Activated naive CD8-positive, alpha-beta T cell (primary cell): ENCODE results near the gene INPP4B.
"Not testable (repeated sequence)": the region's sequence is repeated elsewhere in the genome, so short reads cannot be mapped to it uniquely, and the experiment has no call there.

Source experiments
- H3K27ac Mint-ChIP-seq: one replicate; pipeline ENCODE4 v1.8.0; 2021; ENCODE audit warnings: mixed read lengths
- H3K27me3 Mint-ChIP-seq: one replicate; pipeline ENCODE4 v1.8.0; 2021; ENCODE audit warnings: mixed read lengths
- H3K36me3 Mint-ChIP-seq: one replicate; pipeline ENCODE4 v1.8.0; 2021; ENCODE audit warnings: mixed read lengths
- H3K4me1 Mint-ChIP-seq: one replicate; pipeline ENCODE4 v1.8.0; 2021; ENCODE audit warnings: low read depth, mixed read lengths
- H3K4me3 Mint-ChIP-seq: one replicate; pipeline ENCODE4 v1.8.0; 2021; ENCODE audit warnings: mild to moderate bottlenecking, mixed read lengths
- H3K9me3 Mint-ChIP-seq: one replicate; pipeline ENCODE4 v1.8.0; 2021; ENCODE audit warnings: low read depth, mixed read lengths

Gene INPP4B

DNA sequence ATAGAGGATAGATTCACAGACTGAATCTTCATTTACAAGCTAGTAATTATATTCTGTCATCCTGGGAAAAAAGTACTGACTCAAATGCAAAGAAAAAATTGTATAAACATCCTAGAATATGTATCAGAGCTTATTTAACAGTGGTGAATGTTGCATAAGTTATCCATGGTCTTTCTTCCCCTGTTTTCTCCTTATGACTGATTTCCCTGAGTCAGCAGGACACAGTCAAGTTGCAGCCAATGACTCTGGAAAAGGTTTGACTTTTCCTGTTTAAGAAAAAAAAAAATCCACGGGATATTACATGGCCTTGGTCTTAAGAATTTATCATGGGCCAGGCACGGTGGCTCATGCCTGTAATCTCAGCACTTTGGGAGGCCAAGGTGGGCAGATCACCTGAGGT lies 36.5 kb downstream of the INPP4B start:
- Mint-ChIP-seq H3K27ac (no peak overlapping the region), H3K4me1 (no peaks in the 10 kb centered on the region), H3K4me3 (no peak overlapping the region), H3K9me3 (no peaks in the 10 kb centered on the region), H3K36me3 (no peaks in the 10 kb centered on the region), H3K27me3 (no peaks in the 10 kb centered on the region)

DNA sequence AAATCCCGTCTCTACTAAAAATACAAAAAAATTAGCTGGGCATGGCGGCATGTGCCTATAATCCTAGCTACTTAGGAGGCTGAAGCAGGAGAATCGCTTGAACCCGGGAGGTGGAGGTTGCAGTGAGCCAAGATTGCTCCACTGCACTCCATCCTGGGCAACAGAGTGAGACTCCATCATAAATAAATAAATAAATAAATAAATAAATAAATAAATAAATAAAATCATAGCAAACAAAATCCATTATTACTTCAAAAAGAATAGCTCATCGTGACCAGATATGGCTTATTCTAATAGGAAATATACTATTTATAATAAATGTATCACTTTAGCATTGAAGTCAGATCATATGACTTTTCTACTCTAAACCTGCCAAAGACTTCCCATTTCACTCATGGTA lies 42.2 kb downstream of the INPP4B start:
- not testable (repeated sequence) for H3K9me3 Mint-ChIP-seq, H3K27me3 Mint-ChIP-seq, H3K36me3 Mint-ChIP-seq, H3K27ac Mint-ChIP-seq, H3K4me3 Mint-ChIP-seq
- H3K4me1 Mint-ChIP-seq, result peaks cover 11% of the 10 kb centered on the region

DNA sequence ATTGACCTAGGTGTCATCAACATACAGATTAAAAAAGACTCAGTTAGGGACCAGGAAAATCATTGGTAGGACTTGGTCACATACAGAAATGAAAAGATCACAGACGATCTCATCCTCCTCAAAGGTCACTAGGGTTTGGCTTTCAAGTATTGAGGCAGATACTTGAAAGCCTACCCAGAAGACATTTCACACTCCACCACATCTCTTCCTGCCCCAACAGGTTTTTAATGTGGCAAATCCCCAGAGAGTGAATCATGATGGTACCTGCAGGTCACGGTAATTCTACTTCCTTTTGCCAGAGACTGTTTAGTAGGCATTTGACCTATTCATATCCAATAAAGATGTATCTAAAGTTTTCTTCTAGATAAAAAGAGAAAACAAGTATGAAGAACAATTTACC lies 44.1 kb downstream of the INPP4B start:
- Mint-ChIP-seq H3K27ac (peak overlapping the region; percentile 37), H3K27me3 (peaks cover 2% of the 10 kb centered on the region), H3K4me3 (no peak overlapping the region), H3K4me1 (peaks cover 11% of the 10 kb centered on the region), H3K36me3 (no peaks in the 10 kb centered on the region), H3K9me3 (no peaks in the 10 kb centered on the region)

DNA sequence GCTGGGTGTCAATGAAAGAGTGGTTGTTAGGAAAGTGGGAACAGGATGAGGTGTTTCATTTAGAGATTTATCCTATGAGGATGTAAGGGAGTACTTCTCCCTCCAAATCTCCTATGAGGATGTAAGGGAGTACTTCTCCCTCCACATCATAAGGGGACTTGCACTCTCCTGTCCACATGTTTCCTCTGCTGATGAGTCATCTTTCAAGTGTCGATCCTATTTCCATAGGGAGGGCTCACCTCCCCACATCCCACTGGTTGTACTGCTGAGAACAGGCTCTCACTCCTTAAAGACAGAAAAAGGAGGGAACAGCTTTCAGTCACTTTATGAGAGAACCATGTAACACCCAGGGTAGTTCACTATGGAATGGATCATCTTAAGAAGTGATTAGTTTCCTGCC lies 65.0 kb downstream of the INPP4B start:
- Mint-ChIP-seq H3K36me3 (peaks cover 7% of the 10 kb centered on the region), H3K27me3 (peaks cover 5% of the 10 kb centered on the region), H3K4me3 (no peak overlapping the region), H3K27ac (no peak overlapping the region), H3K9me3 (no peaks in the 10 kb centered on the region), H3K4me1 (no peaks in the 10 kb centered on the region)

DNA sequence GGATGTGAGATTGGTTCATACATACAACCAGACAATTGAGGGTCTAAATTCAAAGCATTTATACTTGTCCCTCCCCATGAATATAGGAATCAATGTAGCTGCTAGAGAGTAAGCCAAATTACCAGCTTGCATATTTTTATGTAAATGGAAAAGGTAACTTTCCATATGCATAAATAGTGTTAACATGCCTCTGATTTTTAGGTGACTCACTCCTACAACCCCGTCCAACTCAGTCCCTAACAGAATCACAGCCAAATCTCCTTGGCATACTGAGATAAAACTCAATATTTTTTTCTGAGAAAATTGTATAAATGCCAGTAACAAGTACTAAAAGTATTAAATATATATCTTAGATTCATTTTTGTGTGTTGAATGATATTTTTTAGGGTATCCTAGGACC lies 67.2 kb downstream of the INPP4B start:
- Mint-ChIP-seq H3K9me3 (no peaks in the 10 kb centered on the region), H3K4me1 (no peaks in the 10 kb centered on the region), H3K4me3 (no peak overlapping the region), H3K36me3 (peaks cover 7% of the 10 kb centered on the region), H3K27ac (no peak overlapping the region), H3K27me3 (peaks cover 5% of the 10 kb centered on the region)

DNA sequence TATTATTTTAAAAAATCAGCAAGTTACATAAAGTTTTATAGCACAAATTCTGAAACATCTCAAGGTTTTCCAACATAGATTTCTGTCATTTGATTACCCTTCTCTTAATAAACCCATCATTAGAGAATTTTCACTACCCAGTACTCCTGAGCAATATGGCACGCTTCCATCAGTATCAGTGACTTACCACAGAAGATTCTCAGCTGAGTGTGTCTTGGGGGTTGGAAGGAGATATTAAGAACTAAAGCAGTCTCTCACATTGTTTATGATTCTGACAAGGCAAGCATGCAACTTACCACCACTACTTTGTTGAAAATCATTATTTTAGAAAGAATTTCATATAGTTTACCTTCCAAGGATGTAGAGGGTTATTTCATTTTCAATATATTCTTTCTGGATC lies 67.7 kb downstream of the INPP4B start:
- Mint-ChIP-seq H3K9me3 (no peaks in the 10 kb centered on the region), H3K4me3 (no peak overlapping the region), H3K36me3 (peaks cover 7% of the 10 kb centered on the region), H3K27ac (no peak overlapping the region), H3K27me3 (peaks cover 5% of the 10 kb centered on the region), H3K4me1 (no peaks in the 10 kb centered on the region)

DNA sequence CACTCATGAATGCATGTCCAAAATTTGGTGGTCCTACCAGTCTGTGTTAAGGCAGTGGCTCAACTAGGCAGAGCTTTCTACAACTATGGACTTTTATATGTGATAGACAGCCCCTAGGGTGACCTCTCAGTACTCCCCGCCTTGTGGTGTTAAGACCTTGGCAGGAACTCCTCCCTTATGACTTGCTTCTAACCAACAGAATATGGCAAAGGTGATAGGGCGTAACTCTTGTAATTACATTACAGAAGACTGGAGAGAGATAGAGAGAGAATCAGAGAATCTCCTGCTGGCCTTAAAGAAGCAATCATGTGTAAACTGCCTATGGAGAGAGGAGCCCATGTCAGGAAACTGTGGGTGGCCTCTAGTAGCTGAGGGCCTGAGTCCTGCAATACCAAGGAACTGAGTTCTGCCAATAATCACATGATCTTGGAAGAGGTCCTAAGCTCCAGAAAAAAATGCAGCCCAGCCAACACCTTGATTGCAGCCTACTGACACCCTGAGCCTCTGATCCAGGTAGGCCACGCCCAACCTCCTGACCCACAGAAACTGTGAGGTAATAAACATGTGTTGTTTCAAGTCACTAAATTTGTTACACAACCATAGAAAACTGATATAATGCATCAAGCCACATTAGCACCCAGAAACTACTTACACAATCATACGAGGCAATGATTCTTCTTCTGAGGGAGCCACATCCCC lies 68.9 kb downstream of the INPP4B start:
- Mint-ChIP-seq H3K4me1 (no peaks in the 10 kb centered on the region), H3K4me3 (no peak overlapping the region), H3K9me3 (no peaks in the 10 kb centered on the region), H3K27me3 (peaks cover 5% of the 10 kb centered on the region), H3K27ac (no peak overlapping the region), H3K36me3 (peaks cover 7% of the 10 kb centered on the region)

DNA sequence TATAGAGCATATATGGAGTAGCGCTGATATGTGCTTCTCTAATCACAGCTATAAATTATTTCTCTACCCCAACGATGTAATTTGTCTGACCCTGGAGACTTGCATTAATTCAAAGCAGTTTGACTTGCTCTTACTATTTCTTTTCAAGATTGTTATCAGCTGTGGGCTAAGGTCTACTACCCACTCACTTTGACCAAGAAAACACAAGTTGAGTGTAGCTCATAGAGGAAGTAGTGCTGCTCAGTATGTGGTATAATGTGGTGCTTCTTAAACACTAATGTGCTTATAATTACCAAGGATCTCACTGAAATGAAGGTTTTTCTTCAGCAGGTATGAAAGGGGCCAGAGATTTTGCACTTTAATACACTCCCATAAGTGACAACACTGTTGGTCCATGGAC lies 70.1 kb downstream of the INPP4B start:
- H3K27ac Mint-ChIP-seq, result no peak overlapping the region
- peaks cover 7% of the 10 kb centered on the region for H3K36me3 Mint-ChIP-seq
- H3K4me3 Mint-ChIP-seq, result no peak overlapping the region
- peaks cover 3% of the 10 kb centered on the region for H3K27me3 Mint-ChIP-seq
- no peaks in the 10 kb centered on the region for H3K4me1 Mint-ChIP-seq
- H3K9me3 Mint-ChIP-seq, result no peaks in the 10 kb centered on the region

DNA sequence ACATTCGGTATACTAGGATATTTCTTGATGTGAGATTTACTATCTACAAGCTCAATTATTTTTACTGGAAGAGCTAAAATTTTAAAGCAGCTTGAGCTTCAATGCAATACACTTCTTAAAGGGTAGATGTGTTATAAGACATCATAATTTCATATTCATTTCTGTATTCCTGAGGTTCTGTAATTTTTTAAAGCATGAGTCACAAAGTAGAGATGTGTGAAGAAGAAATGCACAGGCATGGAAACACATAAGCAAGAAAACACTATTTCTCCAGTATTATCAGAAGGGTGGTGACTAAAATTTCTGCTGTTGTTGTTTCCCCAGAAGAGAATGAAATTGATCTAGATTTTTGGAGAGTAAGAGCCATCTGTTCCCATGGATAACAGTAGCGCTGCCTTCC lies 72.6 kb downstream of the INPP4B start:
- no peaks in the 10 kb centered on the region for H3K9me3 Mint-ChIP-seq
- H3K36me3 Mint-ChIP-seq, result peaks cover 2% of the 10 kb centered on the region
- H3K27ac Mint-ChIP-seq, result no peak overlapping the region
- H3K27me3 Mint-ChIP-seq, result no peaks in the 10 kb centered on the region
- no peaks in the 10 kb centered on the region for H3K4me1 Mint-ChIP-seq
- no peak overlapping the region for H3K4me3 Mint-ChIP-seq

DNA sequence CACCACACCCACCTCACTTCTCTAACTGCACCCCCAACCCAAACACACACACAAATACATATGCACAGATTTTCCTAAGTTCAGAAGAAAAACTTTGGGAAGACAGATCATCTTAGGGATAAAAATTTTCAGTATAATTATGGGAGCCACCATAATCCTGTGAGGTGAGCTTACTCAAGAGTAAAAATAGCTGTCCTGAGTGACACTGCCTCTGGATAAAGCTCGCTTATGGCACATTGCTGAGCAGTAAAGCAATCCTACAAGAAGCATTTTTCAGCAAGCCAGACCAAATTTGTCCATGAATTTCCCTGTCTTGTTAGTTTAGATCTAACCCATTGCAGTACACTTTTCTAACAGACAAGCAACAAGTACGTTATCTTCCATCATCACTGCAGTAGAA lies 83.8 kb downstream of the INPP4B start:
- Mint-ChIP-seq H3K36me3 (peaks cover 7% of the 10 kb centered on the region), H3K27me3 (no peaks in the 10 kb centered on the region), H3K4me3 (no peak overlapping the region), H3K27ac (no peak overlapping the region), H3K9me3 (no peaks in the 10 kb centered on the region), H3K4me1 (no peaks in the 10 kb centered on the region)

DNA sequence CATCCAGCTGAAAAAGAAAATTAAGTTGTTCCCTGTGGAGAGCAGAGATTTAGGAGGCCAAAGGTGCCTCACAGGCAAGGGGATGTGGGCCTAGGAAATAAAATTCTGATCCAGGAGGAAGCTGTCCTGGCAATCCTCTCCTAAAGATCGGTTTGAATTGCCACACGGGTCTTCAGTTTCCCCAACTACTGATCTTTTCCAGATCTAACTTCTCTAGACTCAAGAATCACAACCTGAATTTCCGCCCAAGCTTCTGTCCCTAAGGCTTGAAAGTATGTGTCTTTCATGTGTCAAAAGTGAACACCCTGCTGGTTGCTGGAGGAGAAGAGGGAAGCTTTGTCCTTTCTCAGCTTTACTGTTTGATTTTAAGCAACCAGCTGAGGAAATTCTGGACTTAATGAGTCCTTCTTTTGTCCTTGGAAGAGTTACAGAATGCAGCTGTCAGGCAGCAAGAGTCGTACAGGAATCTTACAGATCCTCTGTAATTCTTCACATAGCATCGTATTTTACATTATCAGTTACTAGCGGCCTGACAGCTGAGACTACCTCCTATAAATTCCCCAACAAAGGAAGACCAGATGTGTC lies 93.8 kb downstream of the INPP4B start:
- peaks cover 3% of the 10 kb centered on the region for H3K36me3 Mint-ChIP-seq
- H3K27ac Mint-ChIP-seq, result no peak overlapping the region
- no peaks in the 10 kb centered on the region for H3K27me3 Mint-ChIP-seq
- no peaks in the 10 kb centered on the region for H3K4me1 Mint-ChIP-seq
- no peak overlapping the region for H3K4me3 Mint-ChIP-seq
- H3K9me3 Mint-ChIP-seq, result no peaks in the 10 kb centered on the region

DNA sequence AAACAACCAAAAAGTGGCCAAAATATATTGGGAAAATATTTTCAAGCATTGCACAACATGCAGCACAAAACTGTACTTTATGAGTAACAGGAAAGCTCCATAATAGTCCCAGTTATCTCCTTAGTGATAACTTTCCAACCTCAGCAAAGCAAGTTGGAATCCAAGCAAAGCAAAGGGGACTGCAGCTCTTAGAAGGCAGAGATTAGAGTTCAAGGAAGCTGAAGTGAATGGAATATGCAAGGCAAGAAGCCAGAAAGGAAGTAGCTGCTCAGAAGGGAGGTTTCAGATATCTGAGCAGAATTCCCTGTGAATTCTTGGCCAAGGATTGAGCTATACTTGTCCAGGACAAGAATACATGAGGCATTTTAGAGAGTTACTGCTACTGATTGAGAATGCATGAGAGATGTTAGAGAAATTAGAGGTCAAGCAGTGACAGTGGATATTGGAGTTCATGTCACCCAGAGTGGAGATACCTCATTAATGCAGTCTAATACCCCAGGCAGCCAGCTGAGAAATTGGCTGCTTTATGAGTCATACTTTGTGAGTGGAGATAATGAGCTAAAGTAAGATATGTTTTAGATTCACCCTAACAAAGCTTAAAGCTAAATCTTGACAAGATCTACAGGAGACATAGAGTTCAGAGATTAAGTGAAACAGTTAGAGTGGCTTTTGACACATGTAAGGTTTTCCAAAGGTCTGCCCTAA lies 102.8 kb downstream of the INPP4B start:
- H3K4me1 Mint-ChIP-seq, result no peaks in the 10 kb centered on the region
- no peaks in the 10 kb centered on the region for H3K27me3 Mint-ChIP-seq
- peaks cover 19% of the 10 kb centered on the region for H3K9me3 Mint-ChIP-seq
- H3K36me3 Mint-ChIP-seq, result peaks cover 19% of the 10 kb centered on the region
- H3K27ac Mint-ChIP-seq, result no peak overlapping the region
- H3K4me3 Mint-ChIP-seq, result no peak overlapping the region

DNA sequence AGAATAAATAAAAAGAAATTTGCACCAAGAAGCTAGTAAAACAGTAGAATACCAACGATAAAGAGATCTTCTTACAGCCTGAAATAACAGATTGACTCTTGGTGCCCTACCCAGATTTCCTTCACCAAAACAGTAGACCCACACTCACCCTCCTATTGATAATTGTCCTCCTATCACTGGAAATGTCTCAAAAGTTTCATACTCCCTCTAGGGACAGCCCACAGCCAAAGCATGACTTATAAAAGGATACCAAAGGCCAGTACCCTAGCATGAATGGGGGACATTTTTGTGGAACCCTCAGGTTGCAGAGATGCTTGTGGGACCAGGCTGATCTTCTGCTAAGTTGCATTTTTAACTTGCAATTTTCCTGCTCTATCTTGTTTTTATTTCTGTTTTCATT lies 104.1 kb downstream of the INPP4B start:
- no peak overlapping the region for H3K4me3 Mint-ChIP-seq
- H3K27me3 Mint-ChIP-seq, result no peaks in the 10 kb centered on the region
- H3K9me3 Mint-ChIP-seq, result peaks cover 19% of the 10 kb centered on the region
- H3K27ac Mint-ChIP-seq, result no peak overlapping the region
- H3K36me3 Mint-ChIP-seq, result peaks cover 21% of the 10 kb centered on the region
- no peaks in the 10 kb centered on the region for H3K4me1 Mint-ChIP-seq

DNA sequence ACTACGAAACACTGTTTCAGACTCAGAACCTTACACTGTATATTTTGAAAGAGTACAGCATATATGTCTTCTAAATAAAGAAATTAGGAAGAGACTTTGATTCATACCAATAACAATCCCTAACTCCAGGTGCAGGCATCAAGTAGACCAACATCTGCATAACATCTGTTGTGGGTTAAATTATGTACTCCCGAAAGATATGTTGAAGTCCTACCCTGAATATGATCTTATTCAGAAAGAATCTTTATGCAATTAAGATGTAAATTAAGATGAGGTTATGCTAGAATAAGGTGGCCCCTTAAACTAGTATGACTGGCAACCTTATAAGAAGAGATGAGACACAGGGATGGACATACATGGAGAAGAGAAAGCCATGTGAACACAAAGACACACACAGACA lies 117.9 kb downstream of the INPP4B start:
- Mint-ChIP-seq H3K36me3 (no peaks in the 10 kb centered on the region), H3K9me3 (no peaks in the 10 kb centered on the region), H3K27ac (no peak overlapping the region), H3K4me3 (no peak overlapping the region), H3K4me1 (peaks cover 4% of the 10 kb centered on the region), H3K27me3 (no peaks in the 10 kb centered on the region)

DNA sequence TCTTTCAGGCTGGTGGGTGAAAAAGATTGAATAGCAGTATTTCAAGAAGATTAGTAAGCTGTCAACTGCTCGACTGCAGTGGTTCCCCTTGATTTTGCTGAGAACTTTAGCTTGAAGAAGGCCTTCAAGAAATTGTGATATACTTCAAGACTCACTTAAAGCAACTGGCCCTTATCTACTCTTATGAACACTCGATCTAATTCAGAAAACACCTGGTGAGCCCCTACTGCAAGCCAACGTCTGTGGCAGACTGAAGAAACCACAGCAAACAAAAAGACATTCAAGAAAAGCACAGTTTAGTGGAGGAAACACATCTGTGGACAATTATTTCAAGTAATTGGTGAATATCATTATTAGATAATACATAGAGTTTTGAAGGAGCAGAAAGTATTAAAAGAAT lies 119.0 kb downstream of the INPP4B start:
- Mint-ChIP-seq H3K36me3 (no peaks in the 10 kb centered on the region), H3K27me3 (no peaks in the 10 kb centered on the region), H3K4me1 (peaks cover 4% of the 10 kb centered on the region), H3K27ac (no peak overlapping the region), H3K4me3 (no peak overlapping the region), H3K9me3 (no peaks in the 10 kb centered on the region)

DNA sequence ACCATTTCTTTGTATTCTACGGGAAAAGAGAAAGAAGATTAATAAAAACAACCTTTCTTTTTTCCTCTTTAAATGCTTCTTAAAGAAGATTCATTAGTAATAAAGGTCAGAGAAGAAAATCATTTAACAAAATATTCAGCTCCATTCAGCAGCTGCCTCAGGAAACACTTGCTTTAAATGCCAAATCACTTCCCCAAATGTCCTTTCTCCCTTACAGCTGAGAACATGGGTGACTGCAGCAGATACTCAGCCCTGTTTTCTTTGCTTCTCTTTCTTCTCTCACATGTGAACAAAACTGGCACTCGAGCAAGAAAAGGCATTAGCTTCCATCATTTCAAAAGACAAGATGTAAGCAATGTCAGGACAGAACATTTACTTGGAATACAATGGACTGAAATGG lies 120.2 kb downstream of the INPP4B start:
- Mint-ChIP-seq H3K36me3 (no peaks in the 10 kb centered on the region), H3K4me1 (peaks cover 4% of the 10 kb centered on the region), H3K9me3 (no peaks in the 10 kb centered on the region), H3K27ac (no peak overlapping the region), H3K4me3 (no peak overlapping the region), H3K27me3 (no peaks in the 10 kb centered on the region)
